ENCODE results near the gene FILIP1.

DNA sequence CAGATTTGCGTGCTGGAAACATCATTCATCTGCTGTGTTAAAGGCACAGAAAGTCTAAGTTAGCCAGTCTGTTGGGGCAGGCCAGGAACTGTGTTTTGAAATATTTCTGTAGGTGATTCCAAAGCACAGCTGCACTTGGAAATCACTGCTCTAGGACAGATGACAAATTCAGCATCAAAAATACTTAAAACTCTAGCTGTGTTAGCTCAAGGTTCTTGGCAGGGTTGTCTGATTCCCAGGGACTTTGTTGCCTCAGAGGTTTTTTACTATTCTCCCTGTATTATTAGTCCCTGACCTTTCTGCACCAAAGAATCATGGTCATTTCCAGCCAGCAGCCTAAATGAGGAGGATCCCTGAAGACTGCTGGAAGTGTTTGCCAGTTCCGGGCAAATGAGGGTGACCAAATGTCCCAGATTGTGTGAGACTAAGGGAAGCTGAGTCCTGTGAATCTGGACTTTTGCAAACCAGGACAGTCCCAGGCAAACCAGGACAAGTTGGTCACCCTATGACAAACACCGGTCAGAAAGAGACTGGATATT lies 124.7 kb downstream of the FILIP1 start:
- TF ChIP-seq, protein P1, sequence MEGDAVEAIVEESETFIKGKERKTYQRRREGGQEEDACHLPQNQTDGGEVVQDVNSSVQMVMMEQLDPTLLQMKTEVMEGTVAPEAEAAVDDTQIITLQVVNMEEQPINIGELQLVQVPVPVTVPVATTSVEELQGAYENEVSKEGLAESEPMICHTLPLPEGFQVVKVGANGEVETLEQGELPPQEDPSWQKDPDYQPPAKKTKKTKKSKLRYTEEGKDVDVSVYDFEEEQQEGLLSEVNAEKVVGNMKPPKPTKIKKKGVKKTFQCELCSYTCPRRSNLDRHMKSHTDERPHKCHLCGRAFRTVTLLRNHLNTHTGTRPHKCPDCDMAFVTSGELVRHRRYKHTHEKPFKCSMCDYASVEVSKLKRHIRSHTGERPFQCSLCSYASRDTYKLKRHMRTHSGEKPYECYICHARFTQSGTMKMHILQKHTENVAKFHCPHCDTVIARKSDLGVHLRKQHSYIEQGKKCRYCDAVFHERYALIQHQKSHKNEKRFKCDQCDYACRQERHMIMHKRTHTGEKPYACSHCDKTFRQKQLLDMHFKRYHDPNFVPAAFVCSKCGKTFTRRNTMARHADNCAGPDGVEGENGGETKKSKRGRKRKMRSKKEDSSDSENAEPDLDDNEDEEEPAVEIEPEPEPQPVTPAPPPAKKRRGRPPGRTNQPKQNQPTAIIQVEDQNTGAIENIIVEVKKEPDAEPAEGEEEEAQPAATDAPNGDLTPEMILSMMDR (IDR thresholded peaks at IDR 0.05) = no peak
- TF ChIP-seq EP300 (IDR thresholded peaks at IDR 0.05) = no peak
- TF ChIP-seq POLR2A (IDR thresholded peaks at IDR 0.05) = no peak
